ENCODE data around the gene RPA3.

- TF ChIP-seq POLR2A (IDR thresholded peaks at IDR 0.05; ENCODE audit: low read length) (no peak), GATA1 (IDR thresholded peaks at IDR 0.05; ENCODE audit: low read depth, low read length) (no peak)
Measured at GRCh38 chr7:7687800-7688199, 30.6 kb downstream of the RPA3 start.
